Measurements from ENCODE around the gene ANTXR1.
"Not testable (repeated sequence)": the region's sequence is repeated elsewhere in the genome, so short reads cannot be mapped to it uniquely, and the experiment has no call there.

Gene ANTXR1

DNA sequence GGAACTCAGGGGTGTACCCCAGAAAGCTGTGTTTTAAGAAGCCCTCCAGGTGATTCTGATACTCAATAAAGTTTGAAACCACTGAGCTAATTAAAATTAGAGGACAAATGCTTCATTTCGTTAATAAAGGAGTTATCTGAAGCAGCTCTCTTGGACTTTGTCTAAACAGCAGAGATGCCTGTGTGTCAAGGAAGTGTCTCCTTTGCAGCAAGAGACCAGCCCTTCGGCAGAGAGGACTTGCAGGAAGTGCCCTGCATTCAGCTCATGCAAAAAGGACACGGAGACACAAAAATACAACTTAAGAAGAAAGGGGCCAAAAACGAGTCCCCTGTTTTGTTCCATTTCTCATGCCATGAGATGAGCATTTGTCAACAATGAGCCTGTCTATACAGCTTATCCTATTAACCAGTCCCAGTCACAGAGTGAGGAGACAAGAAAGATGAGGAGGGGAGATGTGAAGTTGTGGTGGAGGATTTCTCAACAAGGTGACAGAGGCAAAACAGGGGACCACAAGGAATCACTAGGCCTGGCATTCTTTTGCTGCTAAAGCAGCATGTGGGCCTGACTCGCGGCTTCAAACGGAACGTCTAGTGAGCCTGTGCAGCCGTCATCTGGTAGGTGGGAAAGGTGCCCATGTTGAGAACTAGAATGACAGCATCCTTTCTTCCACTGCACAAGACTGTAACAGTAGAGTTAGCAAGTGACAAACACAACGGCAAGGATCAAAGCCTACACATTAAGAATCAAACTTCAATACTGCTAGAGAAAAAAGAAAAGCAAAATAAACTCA is 152.3 kb downstream of the ANTXR1 start:
- DNase-seq (ENCODE audit: low read depth): no peak

DNA sequence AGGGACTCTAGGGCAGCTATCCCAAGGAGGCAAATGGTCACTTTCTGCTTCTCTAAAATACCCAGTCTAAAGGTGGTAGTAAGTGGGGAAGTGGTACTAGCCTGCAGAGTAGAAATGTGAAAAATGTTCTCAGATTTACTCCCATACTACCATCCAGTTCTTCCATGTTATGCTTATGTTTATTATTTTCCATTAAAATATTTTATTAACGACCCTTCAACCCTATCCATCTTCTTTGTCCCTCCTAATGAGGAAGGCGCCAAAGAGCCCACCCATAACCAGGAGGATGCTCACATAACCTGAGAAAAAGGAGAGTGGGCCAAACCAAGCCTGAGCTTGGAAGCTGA is 153.5 kb downstream of the ANTXR1 start:
- DNase-seq (ENCODE audit: low read depth): no peak

DNA sequence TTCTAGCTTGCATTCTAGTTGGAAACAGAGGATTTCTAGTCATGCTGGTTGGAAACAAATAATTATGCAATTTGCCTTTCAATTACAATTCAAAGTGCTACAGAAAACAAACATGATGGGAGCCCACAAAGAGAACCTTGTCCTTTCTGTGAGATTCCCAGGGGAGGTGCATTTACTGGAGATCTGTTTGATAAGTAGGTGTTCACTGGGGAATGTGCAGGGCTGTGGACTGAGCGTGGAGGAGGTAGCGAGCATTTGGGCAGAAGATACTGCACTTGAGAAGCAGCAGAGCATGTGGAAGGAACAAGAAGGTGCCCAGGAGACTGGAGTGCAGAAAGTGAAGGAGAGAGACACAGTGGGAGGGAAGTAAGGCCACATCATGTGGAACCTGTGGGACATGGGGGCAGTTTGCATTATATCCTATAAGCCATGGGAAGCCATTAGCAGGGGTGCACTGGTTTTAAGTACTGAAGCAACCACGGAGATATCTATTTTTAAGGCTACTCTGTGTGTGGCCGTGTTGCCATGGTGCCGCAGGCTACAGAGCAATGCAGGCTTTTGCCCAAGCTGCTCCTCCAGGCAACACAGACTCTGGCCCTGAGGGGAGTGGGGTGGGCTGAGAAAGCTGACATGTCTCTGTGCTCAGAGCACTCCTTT is 154.0 kb downstream of the ANTXR1 start:
- DNase-seq (ENCODE audit: low read depth): no peak

DNA sequence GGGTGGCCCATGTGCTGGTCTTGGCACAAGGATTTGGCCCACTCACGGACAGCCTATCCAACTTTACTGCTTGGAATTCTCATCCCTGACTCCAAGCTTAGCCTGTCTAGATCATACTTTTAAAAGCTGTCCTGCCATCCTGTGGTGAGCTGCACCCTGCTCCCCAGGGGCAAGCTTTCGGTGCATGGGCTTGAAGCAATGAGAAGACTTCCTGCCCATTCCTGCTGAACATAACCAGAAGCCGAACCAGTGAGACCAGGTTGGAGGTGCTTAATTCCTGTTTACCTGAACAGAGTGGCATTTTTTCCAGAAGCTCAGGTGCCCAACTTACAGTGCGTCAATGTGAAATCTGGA is 154.5 kb downstream of the ANTXR1 start:
- no peak for DNase-seq (ENCODE audit: low read depth)

DNA sequence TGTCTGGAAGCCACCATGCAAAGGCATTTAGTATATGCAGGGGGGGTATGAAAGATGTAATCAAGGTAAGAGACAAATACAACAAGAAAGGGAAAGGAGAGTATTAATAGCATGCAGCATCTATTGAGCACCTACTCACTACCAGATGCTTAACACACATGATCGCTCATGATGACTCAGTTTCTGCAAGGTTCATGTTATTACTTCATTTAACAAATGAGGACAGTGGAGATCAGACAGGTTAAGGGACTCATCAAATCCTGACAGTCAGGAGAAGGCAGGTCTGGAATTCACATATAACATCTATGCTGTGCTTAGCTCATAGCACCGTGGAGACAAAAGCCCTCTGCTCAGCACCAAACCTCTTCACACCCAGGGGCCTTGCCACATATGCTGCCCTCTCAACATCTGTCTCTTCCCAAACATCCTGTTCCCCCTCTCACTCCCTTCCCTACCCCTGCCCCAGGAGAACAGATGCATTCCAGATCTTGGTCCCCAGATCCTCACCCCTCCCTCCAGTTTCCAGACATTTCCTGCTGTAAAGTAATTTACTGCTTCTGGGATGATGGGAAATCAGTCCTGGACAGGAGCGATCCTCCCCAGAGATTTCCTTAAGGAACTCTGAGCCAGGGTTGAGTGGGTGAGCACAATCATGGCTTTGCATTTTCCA is 155.3 kb downstream of the ANTXR1 start:
- no peak for DNase-seq (ENCODE audit: low read depth)

DNA sequence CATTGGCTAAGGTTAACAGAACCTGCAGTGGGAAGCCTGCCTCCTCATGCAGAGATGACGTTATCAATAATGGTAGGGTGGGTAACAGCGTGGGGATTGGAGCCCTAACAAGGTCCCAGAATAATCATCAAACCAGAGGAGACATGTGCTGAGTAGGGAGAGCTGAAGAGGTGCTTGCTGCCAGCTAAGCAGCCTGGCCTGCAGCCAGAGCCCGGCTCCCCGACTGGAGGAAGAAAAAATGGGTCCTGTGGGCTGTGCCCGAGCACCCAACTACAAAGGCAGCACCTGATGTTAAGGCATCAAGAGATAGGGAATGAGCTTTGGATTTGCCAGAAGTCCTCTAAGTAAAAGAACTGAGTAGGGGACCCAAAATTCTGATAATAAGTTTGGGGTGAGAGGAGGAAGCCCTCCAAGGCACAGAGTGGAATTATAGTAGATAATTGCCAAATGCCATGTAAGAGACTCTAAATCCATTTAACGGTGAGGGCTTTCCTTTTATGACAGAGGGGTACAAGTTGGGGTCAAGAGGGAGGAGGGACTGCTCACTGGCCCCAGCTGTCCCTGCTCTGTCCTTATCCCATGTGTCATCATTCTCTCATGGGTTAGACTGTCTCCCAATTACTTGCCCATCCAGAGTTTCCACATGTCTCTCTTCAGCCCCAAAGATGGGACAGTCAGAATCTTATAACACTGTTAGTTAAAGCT is 156.1 kb downstream of the ANTXR1 start:
- no peak for DNase-seq (ENCODE audit: low read depth)

DNA sequence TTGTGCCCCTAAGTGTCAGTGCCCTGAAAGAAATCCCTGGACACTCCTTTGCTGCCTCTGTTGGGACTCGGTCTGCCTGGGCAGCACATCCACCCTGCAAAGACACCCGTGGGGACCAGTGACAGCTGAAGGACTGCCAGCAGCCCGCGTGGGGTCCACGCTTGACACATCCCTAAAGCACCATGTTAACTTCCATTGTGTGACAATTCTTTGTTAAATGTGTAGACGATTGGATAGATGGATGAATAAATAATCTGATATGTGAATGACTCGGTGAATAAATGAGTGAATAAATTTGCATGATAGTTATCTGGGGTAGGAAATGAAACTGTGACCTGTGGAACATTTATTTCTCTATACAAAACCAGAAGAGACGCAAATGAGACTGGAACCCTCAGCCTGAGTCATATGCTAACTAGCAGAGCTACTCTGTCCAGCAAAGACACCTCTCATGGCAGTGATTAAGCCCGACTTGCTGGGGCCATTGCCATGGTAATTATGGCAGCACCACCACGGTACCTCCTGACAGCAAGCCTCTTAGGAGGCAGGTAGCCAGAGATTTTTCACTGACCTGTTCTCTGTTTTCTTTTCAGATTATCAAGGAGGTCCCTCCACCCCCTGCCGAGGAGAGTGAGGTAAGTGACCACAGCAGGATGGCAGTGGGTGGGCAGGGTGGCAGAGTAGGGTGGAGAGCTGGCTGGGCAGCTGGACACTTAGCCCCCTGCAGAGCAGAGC is 156.8 kb downstream of the ANTXR1 start:
- DNase-seq (ENCODE audit: low read depth): no peak

DNA sequence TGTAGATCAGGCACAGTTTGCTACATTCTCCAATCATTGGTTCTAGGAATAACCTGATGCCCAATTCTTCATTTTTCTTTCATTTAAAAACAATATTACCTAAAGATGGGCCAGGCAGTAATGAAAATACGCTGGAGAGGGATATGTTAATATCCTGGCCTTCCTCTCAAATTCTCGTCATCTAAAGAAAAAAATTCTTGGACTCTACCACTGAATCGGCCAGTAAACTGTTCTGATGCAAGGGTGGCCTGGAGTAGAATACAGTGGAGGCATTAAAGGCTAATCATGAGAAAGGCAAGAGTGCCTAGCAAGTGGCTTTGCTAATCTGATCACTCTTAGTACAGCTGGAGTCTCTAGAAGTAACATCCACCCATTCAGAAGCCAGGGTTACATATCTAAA is 157.7 kb downstream of the ANTXR1 start:
- no peak for DNase-seq (ENCODE audit: low read depth)

DNA sequence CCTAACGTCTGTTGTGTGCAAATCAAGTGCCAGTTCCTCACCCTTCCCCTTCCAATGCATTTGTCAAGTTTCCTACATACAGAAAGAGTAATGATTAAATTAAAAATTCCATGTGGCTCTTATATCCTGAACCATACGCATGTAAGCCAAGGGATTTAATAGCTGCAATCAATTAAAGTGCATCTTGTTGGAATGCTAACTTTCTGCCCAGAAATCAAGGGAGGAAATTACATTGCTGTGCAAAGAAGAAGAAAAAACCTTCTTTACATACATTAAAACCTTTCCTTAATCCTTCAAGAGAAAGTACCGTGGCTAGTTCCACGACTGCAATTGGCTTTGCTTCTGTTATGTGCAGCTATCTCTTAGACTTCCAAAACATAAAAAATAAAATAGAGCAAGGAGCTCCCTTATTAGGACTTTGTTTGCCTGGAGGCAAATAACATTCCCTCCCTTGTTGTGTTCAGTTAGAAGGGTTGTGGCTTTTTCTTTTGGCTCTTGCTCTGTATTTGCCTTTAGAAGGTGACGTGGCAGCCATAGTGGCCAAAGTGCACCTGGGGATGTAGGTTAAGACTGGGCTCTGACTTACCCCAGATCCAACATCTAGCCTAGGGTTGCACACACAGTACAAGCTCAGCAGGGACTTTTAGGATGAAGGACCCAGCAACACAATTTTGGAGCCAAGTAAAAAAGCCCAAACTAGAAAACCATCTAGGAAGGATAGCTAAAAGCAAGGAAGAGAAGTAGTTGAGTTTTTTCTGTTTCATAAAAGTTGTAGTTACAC is 158.3 kb downstream of the ANTXR1 start:
- DNase-seq (ENCODE audit: low read depth): no peak

DNA sequence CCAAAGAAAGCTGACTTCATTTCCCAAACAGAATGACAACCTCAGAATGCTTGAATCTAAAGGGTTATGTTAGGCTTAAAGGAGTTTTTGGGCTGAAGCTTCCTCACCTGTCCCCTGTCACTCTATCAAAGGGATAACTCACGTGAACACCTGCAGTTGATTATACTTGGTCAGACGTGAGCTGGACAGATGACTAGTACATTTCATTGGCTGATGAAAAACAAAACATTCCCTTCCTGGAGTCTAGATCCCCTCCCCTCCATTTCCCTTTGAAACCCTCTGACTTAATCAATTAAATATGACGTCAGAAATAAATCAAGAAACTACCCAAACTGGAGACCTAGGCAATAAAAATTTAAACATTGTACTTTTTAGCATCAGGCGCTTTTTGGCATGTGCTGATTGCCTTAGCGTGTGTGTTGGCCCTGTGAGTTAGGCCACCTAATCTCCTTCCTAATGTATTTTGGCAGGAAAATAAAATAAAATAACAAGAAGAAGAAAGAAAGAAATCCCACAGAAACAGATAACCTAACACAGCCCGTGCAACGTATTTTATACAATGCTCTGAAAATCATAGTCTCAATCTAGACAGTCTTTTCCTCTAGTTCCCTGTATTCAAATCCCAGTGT is 159.0 kb downstream of the ANTXR1 start:
- no peak for DNase-seq (ENCODE audit: low read depth)

DNA sequence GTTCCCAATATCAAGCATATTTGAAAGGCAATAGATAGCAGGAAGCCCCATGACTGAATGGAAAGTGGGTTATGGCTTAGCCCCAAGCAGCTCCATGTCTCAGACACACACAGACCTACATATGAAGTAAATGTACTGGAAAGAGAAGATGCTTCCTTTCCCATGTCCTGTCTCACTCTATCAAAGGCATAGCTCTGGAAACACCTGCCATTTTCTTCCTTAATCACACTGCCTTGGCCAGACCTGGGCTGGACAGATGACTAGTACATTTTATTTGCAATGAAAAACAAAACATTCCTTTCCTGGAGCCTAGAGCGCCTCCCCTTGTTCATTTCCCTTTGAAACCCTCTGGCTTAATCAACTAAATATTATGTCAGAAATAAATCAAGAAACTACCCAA is 160.7 kb downstream of the ANTXR1 start:
- DNase-seq (ENCODE audit: low read depth): no peak

DNA sequence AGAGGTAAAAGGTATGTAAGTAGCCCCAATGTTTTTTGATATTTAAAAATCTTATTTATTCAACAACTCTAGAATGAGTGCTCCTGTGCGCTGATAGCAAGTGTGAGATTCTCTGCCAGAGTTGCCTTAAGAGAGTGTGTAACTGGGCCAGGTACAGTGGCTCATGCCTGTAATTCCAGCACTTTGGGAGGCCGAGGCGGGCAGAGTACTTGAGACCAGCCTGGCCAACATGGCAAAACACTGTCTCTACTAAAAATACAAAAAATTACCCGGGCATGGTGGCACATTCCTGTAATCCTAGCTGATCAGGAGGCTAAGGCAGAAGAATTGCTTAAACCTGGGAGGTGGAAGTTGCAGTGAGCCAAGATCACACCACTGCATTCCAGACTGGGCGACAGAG is 161.2 kb downstream of the ANTXR1 start:
- not testable (repeated sequence) for DNase-seq (ENCODE audit: low read depth)

DNA sequence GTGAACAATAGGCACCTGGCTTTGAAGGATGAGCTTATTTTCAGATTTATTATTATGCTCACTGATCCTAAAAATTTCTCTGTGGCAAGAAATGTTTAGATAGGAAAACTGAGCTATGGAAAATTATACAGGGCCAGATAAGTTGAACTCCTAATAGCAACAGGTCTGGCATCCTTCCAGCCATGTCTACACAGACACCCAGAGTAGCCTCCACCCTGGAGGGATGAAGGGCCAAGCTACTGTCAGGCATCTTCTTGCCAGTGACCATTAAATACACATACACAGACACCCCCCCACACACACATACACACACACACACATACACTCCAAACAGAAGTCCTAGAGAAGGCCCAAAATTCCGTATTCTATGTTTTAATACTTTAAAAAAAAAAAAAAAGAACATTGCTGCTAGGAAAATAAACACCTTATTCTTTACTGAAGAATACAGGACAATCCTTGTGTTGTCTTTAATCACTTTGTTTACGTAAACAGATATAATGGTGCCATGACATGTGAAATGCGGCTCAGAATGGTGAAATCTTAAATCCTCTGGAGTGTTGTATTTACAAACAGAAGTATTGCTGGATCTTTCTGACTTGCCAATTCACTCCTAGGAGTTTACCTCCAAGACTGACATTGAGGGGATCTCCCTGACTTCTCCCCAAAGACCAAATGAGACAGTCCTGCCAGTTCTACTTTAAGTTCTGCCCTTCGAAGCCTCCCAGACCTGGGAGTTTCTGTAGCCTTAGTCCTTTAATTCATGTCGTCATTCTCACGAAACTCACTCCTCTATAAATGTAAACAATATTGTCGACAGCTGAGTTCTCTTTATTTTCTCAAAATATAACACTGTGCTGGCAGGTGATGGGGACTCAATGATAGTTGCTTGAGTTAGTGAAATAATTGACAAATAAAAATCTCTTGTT is 163.1 kb downstream of the ANTXR1 start:
- no peak for DNase-seq (ENCODE audit: low read depth)

DNA sequence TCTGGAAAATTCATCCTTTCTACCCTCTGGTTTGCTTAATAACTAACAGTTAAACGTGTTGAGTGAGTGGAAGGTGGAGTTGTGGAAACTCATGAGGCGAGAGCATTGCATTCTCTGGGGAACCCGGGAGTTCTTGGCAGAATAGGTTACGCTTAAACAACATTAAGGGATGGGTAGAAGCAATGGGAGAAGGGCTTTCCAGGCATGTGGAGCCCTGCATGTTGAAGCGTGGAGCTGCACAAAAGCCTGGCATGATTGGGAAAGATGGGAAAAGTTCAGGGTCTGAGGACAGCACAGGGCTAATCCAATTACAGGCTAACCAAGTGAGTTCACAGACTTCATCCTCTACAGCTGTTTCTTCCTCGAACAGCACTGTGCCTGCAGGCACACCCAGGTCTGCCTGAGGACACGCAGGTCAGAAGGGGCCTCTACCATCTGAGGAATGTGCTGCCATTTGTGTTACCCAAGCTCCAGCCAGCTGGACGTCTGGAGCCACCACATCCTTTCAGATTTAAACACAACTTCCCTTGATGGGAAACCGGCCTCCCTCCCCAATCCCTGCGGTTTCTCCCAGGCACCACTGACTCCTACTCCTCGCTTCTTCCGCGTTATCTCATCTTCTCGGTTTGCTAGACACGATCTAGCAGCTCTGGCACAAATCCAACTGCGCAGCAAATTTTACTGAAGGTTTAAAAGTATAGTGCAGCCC is 164.2 kb downstream of the ANTXR1 start:
- no peak for DNase-seq (ENCODE audit: low read depth)

DNA sequence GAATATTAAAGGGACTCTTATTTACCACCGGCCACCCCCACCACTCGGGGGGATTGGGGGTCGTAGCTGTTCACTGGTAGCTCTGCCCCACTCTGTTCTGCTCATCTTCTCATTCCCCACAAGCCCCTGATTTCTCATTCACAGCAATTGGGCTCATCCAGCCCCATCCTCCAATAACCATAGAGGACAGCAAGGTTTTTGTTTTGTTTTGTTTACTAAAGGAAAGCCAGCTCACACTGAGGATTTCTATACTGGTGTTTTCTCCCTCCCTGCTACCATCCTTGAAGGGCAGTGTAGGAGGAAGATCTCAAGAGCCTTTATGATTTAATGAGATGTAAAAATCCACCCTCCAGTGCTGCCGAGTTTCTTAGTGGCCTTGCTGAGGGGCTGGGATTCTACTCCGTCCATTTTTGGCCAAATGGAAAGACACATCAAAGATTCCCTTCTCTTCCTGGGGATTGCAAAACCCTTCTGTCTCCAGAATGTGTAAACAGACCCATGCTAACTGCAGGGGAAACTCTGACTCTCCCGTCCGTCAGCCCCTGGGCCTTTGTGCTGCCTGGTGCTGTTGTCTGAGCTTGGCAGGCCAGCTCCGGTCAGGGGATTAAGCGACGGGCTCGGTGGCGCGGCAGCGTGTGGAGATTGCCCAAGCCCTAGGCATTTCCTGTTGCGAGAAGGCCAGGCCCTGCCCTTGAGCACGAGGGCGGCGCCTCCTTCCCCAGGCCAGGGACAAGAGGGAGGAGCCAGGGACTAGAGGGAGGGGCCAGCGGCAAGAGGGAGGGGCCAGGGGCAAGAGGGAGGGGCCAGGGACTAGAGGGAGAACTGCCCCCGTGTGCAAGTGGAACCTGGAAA is 165.0 kb downstream of the ANTXR1 start:
- DNase-seq (ENCODE audit: low read depth): peak; percentile 16

DNA sequence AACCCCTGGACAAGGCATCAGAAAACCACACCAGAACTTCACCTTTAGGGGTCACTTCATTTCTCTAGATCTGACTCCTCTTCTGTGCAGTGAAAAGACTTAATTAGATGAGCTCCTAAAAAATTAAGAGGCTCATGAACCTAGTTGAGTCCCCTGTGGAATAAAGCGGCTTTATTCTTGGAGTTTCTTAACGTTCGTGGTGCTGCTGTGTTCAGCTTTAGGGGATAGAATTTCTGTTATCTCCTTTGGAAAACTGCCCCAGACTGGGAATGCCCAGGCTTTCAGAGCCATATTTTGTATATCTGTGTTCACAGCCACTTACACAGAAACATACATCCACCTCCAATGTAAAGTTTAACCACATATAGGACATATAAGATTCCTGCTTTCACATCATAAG is 165.8 kb downstream of the ANTXR1 start:
- no peak for DNase-seq (ENCODE audit: low read depth)

DNA sequence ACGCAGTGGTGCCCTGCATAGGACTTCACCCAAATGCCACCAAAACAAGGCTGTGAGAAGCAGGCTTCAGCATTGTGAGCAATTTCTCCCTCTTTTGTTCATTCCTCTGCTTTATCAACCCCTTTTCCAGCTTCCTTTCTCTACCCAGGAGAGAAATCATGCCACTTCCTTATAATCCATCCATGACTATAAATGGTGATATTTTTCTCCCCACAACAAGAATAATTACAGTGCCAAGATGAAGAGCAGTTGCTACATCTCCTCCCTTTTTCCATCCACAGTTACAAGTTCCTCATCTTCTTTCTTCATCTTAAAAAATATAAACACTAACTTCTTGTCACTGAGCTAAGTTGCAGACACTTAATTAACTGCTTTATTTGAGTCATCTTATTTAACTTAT is 167.2 kb downstream of the ANTXR1 start:
- DNase-seq (ENCODE audit: low read depth): no peak

DNA sequence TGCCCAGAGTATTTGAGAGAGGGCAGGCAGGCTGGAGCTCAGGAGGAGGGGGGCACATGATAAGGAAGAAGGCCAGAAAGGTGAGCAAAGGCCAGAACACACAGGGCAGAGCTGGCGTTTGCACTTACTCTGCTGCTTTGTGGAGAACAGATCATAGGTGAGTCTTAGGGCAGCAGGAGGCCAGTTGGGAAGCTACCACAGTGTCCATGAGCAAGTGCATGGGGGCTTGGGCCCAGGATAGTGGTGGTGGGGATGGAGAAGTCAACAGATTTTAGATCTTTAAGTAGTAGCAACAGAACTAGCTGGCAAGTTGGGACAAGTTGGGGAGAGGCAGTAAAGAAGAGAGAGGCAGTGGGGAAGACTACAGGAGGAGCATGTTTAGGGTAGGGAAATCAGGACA is 168.0 kb downstream of the ANTXR1 start:
- no peak for DNase-seq (ENCODE audit: low read depth)
